Measurements from ENCODE around the gene TCEA2. TPM values are rescaled to one million over a fixed set of nuclear protein-coding genes. Genes with fewer than 3 reads are reported as not detected.

TCEA2 gene
- total RNA-seq, 1 donor from 2014 or later, result 22.8 TPM

DNA sequence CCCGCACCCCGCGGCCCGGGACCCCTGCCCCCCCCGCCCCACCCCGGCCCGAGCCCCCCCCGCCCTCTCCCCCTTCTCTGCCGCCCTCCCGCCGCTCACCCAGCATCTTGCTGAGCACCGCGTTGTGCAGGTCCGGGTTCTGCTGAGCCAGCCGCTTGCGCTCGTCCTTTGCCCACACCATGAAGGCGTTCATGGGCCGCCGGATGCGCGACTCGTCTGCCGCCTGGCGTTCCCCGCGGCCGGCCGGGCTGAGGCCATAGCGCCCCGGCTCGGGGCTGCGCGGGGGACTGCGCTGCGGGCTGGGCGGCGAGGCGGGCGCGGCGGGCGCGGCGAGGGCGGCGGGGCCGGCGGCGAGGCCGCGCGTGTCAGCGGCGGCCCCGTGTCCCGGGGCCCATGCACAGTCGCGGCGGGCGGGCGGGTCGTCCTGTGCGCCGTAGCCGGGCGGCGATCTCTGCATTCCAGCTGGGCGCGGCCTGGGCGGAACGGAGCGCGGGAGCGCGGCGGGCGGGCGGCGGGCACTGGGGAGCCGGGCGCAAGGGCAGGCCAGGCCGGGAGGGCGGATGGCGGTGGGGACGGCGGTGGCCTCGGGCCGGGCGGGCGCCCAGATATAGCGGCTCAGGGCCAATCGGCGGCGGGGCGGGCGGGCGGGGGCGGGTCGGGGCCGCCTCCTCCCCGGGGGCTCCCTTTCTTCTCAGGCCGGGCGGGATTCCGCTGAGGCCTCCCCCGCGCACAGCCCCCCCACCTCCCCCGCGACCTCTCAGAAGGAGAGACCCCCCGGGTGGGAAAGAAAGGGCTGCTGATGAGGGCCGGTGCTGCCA, 13.7 kb upstream of the TCEA2 start, which contains the start of gene SOX18:
SOX18 (minus strand) TSS at position 580 of the 818 bp plus-strand sequence; CDS start at position 457, 123 bp downstream.
- DNase-seq, result no peak

DNA sequence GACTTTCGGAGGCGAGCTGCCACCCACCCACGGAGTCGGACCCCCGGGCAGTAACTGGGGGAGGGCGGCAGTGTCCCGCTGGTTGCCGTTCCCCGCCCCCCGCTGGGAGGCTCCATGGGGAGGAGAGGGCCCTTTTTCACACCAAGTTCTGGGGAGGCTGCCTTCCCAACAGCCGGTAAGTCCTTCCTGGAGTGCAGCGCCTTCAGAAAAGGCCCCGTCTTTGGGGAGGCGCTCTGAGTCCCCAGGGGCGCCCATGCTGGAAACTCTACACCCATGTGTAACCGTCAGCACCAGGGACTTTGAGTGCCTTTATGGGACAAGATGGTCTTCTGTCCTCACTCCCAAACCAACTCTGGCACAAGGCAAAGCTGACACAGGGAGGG, 13.1 kb upstream of the TCEA2 start:
- DNase-seq, result no peak

DNA sequence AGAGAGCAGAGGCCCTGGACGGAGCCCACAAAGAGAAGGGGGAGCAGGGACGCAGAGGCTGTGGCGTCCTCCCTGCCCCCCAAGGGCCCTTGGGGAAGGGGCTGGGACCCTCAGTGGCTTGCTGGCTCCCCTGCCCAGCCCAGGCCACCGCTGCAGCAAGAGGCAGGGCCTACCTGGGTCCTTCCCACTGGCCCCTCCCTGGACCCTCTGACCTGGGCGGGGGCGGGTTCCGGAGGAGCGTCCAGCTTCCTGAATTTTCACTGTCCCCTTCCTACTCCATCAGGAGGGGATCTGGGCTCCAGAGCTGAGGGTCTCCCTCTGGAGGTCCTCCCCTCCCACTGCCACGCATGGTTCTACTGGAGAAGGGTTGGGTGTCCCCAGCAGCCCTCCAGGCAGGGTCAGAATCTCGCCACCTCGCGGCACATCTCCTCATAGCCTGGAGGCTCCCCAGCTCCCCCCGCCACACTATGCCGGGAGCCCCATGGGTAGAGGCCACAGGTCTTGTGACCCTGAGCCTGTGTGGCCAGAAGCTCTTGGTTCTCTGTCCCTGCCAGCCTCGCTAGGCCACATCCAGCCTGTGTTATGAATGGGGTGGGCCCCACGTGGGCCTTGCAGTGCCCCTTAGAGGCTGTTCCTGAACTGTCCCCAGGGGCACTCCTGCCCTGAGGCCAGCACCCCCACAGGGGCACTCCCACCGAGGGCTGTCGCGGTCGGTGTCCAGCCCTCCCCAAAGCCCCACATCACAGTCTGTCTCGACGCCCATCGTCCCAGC, 12.6 kb upstream of the TCEA2 start:
- no peak for DNase-seq

DNA sequence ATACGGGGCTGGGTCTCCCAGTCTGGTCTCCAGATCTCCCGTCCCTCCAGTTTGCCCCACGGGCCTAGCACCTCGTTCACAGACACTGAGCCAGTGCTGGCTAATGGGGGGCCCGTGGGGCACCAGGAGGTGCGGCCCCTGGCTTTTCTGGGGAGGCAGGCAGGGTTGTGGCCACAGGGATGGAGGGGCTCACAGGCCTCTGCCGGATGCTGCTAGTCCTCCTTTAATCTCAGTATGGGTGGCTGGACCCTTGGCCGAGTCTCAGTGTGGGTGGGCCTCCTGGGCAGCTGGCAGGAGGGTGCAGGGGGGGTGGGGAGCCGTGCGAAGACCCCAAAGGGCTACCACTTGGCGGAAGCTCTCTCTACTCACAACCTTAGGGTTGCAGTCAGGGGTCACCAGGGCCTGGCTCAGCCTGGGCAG, 12.0 kb upstream of the TCEA2 start:
- no peak for DNase-seq

DNA sequence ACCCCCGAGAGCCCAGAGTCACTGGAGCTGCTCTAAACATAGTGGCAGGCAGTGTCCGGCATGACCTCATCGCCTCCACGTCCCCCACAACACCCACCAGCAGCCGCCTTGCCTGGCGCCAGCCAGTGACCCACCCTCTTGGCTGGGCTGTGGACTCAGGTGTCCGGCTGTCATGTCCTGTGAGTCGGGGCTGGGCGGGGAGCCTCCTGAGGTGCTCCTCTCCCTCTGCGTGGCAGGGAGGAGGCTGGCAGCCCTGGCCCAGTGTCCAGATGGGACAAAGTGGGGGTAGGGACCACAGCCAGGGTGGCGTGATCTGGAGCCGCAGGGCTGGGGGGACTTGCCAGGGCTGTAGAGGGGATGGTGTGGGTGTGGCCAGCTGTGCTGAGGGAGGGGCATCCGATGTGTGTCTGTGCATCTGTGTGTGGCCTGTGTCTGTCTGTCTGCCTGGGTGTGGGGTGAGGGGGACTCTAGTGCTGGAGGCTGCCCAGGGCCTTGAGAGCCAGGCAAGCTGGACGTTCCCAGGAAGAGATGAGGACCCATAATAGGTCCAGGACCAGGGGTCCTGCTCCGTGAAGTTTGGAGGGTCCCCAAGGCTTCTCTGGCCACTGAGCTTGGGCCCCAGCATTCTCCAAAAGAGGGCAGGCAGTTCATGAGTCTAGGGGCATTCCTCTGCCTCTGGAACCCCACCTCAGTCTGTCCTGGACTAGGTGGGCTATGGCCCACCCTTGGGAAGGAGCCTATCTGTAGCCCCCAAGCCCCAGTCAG, 11.3 kb upstream of the TCEA2 start:
- no peak for DNase-seq

DNA sequence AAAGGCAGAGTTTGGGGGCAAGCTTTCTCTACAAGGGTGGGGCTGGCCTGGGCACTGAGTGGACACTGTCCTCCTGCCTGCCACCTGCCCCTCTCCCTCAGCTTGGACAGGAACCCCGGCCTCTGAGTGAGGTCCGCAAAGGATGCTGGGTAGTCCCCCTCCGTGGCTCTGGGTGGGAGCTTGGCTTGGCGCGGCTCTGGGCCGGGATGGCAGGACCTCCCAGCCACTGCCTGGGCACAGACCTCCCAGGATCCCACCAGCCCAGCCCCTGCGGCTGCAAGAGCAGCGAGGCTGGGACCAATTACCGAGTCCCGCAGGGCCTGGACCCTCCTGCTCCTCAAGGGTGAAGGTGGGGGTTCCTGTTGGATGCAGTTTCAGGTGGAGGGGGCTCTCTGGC, 10.7 kb upstream of the TCEA2 start:
- DNase-seq, result no peak

DNA sequence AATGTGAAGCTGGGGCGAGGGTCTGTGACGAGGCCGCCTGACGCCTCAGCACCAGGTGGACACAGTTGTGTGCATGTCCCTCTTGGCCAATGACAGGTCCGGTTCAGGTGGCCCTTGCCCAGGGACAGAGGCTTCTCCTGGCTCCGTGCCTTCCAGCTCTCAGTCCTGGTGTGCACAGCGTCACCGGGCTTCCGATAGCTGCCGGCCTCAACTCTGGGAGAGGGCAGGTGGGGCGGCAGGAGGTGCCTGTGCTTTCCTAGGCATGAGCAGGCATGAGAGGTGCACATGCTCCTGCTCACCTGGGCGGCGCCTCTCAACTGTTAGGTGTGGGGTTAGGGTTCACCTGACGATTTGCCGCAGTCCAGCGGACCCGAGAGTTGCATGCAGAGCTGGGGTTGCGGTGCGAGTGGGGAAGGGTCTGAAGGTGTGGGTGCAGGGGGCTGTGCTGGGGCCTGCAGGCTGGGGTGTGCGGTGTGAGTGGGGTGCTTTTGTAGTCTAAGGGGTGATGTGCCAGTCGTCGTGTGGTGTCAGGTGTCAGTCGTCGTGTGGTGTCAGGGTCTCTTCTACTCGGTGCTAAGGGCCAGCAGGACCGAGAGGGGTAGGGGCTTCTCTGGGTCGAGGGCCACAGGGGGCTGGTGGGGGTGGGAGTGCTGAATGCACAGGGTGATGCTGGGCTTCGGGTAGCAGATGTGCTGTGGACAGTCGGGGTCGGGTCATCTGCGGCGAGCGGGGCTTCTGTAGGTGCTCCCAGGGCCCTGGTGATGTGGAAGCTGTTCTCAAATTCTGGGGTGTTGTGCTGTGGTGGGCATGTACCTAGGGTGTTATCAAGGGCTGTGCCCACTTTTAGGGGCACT, 9.8 kb upstream of the TCEA2 start:
- DNase-seq, result no peak

DNA sequence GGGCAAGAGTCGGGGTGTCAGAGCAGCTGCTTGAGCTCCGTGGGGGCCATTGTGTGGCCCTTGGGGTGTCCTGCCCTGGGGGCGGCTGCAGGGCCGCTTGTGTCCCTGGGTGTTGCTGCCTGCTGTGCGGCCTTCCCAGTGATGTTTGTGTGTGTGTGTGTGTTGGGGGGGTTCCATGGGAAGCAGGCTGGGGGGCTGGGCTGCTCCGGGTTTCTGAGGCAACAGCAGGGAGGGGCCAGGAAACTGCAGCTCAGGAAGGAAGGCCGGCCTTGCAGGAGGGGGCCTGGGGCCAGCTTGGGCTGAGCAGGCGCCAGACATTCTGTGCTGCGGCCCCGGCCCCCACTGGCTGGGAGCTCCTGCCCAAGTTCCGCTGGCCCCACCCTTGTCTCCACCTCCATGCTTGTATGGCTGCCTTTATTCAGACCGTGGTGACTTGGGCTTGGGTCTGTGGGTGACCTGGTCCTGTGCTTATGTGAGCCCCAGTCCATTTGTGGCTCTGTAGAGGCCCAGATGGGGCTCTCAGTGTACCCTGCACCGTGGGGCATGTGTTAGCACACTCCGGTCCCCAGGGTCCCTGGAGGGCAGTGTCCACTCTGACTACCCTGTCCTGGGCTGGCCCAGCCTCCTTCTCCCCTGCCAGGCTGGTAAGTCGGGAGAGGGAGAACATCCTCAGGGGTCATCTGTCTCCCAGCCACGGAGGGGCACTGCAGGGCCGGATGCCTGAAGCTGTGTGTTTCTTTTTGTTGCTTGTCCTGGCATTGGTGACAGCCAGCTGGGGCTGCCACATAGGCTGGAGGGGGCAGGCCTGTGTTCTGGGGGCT, 8.9 kb upstream of the TCEA2 start:
- peak; percentile 74 for DNase-seq

DNA sequence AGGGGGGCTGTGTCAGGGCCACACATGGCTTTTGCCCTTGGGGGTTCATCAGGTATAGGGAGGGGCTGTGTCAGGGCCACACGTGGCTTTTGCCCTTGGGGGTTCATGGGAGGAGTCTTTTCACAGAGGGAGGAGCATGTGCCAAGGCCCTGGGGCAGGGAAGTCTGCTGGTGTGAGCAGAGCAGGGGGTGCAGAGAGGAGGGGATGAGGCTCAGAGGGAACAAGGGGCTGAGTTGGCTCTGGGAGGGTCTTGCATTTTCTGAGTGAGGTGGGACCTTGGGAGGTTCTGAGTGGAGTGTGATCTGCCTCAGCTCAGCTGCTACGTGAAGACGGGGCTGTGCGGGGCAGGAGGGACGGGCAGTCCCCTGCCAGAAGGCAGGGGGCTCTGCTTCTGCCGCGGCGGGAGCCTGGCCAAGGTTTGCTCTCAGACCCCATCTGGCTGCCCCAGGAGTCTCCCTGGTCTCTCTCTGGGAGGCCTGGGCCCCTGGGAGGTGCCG, 7.6 kb upstream of the TCEA2 start:
- no peak for DNase-seq

DNA sequence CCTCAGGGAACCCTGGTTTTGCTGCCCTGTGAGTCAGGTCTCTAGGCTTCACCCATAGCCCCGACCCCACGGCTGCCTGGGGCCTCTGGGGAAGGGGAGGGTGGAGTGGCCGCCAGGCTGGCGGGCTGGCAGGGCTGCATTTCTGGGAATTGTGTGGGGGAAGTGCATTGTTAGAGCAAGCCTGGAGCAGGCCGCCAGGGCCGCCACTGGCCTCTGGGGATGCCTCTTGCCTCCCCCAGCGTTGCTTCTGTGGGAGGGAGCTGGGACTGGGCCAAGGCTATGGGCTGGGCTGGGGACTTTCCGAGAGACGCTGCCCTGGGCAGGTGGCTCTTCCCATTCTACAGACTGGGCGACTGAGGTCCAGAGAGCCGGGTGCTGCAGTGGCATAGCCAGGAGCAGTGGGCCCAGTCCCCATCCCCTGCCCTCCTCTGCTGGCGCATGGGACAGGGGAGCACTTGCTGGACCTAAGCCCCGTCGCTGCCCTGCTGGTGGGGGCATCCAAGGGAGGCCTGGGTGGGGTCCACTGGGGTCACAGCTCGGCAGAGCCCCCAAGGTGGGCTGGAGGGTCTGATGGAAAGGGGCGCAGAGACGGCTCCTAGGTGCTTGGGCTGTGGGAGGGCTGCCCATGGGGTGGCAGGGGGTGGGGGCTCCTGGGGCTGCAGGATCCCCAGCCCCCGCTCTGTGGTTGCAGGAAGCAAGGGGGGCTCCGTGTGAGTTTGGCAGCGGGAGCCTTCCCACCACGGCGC, 6.9 kb upstream of the TCEA2 start:
- no peak for DNase-seq

DNA sequence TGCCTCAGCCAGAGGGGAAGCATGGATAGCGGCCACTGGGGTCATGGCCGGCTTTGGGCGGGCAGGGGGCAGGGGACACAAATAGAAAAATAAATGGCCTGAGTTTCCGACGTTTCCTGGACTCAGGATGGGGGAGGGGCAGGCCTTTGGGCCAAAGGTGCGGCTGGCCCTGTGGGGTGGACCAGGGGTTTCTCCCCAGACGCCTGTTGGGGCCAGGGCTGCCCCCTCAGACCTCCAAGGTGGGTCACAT, 6.4 kb upstream of the TCEA2 start:
- DNase-seq, result no peak

DNA sequence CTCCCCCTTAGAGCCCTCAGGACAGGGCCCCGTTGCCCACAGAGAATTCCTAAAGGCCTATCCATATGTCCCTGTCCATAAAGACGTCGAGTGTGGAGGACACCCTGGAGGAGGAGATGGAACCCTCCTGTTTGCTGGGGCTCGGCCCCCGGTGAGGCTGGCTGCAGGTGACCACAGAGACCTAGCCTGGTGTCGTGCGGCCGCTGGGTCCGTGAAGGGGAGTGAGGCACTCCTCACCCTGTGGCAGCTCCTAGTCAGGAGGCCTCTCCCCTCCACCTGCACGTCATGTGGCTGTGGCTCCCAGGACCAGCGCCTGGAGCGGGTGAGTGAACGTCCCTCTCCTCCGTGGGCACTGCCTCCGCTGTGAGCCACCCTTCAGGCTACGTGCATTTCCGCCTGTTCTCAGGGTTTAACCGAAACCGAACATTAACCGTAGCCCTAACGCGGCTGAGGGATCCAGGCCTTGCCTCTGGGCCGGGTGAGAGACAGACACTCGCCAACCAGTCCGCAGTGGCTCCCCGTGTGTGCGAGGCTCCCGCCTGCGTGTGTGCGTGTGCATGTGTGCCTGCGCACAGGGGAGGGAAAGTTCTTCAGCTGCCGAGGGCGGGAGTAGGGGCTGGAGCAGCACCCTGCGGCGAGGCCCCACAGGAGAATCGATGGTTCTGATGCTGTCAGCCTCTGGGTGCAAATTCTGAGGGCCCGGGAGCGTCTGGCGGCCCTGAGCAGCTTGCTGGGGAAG, 5.9 kb upstream of the TCEA2 start:
- DNase-seq, result no peak

DNA sequence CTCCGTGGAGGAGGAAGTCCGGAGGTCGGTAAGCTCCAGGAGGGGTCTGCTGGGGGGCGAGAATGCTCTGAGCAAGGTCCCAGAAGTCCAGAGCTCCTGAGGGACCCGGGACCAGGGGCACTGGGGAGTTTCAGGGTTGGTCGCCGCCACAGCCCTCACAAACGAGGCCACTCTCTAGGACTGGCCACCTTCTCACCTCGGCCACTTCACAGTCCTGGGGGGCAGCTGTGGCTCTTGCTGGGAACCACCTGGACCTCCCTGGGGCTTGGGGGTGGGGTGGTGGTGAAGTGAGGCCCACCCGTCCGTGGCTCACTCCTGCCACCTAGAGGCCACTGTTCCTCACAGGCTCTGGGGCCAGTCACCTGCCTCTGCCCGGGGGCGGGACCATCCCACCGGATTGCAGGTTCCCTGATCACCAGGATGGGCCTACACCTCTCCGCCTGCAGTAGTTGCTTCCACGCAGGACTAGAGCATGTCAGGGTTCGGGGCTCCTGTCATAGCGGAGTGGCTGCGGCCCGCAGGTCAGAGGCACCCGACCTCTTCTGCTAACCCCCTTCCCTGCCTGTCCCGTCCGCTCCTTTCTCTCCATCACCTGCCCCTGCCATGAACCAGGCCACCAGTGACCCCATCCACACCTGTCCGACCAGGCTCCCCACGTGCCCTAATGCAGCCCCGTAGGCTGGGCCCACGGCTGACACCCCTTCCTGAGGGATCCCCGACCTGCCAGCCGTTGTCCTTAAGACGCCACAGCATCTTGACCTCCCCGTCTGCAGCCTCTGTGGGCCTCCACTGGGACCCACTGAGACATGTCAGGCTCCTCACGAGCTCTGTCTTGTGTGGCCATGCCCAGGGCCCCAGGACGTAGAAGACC, 5.1 kb upstream of the TCEA2 start:
- peak; percentile 79 for DNase-seq

DNA sequence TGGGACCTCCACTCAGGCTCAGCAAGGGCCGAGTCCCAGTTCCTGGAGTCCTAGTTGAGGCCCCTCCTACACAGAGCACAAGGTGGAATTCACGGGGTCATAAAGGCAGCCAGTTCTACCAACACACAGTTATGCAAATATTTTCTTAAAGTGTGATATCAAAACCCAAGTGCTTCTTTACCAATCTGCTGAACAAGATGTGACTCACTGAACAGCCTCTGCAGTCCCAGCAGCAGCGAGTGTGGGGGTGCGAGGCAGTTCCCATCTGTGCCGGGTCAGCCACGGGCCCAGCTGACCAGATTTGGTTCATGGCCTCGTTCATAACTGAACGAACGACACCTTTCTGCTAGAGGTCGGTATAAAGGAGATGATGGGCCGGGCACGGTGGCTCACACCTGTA, 4.5 kb upstream of the TCEA2 start:
- DNase-seq, result no peak

DNA sequence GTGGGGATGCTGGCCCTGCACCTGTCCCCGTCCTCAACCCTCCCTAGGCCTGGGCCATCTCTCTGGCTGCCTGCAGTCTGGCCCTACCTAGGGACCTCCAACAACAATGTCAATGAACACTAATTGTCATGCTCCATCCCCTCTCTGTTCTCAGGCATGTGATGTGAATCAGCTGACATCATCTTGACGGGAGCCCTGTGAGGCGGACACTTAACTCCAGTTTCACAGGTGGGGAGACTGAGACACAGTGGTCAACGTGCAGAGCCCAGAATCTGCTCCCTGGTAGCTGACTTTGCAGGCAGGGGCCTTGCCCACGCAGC, 762 bp upstream of the TCEA2 start:
- no peak for DNase-seq

DNA sequence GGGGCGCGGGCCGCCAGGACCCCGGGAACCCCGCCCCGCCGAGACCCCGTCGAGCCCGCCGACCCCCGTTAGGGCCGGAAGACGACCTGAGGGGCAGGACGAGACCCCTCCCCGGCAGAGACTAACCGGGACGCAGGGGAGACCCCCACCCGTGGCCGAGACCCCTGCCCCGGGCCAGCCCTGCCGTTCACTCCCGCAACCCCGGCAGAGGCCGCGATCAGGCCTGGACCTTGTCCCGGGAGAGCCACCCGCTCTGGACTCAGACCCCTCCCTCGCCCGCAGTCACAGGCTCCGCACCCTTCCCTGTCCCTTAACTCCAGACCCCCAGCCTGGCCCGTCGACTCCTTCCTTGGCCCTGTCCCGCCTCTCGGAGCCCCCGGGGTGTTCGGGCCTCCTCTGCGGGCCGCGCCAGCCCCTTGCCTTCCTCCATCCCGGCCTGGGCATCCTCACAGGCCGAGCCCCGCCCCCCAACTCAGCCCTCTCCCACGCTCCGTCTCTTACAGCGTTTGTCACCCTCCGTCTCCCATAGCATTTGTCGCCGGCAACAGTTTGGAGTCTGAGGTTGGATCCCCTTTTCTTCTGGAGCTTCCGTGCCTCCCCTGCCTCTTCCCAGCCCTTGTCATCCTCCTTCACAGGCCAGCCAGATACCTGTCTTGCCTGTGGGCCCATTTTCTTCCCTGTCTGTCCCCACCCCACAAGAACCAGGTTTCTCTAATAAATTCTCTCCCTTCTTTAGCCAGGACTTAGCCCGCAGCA, 569 bp downstream of the TCEA2 start:
- DNase-seq, result no peak

DNA sequence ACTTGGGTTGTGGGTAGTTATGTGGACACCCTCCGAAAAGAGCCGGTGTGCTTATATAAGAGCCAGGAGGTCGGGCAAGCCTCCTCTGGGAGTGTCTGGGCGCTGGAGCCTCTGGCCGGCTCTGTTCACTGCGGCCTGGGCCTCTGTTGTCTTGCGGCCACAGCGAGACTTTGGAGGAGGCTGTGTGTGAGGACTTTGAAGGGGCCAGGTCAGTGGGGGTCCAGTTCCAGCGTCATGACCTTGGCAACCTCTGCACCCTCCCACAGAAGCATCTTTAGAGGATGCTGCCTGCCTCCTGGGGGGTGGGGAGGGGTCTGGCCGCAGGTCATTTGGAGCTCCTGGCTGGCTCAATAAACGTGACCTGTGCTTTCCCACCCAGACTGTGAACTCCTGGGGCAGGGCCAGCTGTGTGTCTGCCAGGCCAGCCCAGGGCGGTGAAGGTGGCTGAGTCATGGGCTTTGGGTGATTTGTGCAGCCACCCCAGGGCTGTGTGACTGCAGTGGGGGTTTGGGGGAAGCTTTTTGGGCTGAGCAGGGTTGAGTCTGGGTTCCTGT, 1.2 kb downstream of the TCEA2 start:
- no peak for DNase-seq
